Erythroblast (primary cell): ENCODE data around the gene CEP250.

ENCODE experiments used
- GATA1 ChIP-seq: IDR thresholded peaks from 2 replicates; pipeline ENCODE4 v1.6.1; 2011; ENCODE audit warnings: low read depth, mild to moderate bottlenecking, control low read depth, low read length, moderate library complexity
- POLR2A ChIP-seq: IDR thresholded peaks from 2 replicates; pipeline ENCODE4 v1.6.1; 2011; ENCODE audit warnings: mild to moderate bottlenecking, low read length

GRCh38 chr20:35431621-35432429 is 23.6 kb upstream of the CEP250 start:
- TF ChIP-seq POLR2A (no peak), GATA1 (no peak)
